SK-N-SH treated with all-trans-retinoic acid at 6 μM for 48 hours (cell line): Measurements from ENCODE around the gene ALPG.

Experiments
- ATAC-seq: fragments of 200-7000 bp; cut with Tn5 transposase; 3 replicates; pipeline ENCODE4 v1.9.1; 2020; ENCODE audit warnings: mild to moderate bottlenecking, moderate library complexity
- ARNTL ChIP-seq: fragments of 450-650 bp; formaldehyde crosslinking; IDR thresholded peaks from 2 replicates; pipeline ENCODE4 v1.5.0; 2020; ENCODE audit warnings: low read depth, mild to moderate bottlenecking, moderate library complexity, borderline replicate concordance
- BACH2 ChIP-seq: fragments of 250-450 bp; sonication (Bioruptor Pico); IDR thresholded peaks from 2 replicates; pipeline ENCODE4 v1.9.0; 2021; ENCODE audit warnings: mild to moderate bottlenecking, borderline replicate concordance
- CSDC2 ChIP-seq: fragments of 250-450 bp; sonication (Bioruptor Pico); IDR thresholded peaks from 2 replicates; pipeline ENCODE4 v1.5.0; 2020; ENCODE audit warnings: mild to moderate bottlenecking, moderate library complexity
- CSRNP3 ChIP-seq: fragments of 250-450 bp; sonication (Bioruptor Pico); IDR thresholded peaks from 2 replicates; pipeline ENCODE4 v1.5.1; 2021; ENCODE audit warnings: mild to moderate bottlenecking, moderate library complexity
- ESRRG ChIP-seq: fragments of 250-450 bp; sonication (Bioruptor Pico); IDR thresholded peaks from 2 replicates; pipeline ENCODE4 v1.6.1; 2021; ENCODE audit warnings: mild to moderate bottlenecking
- GLIS3 ChIP-seq: fragments of 250-450 bp; sonication (Bioruptor Pico); IDR thresholded peaks from 2 replicates; pipeline ENCODE4 v1.5.0; 2020; ENCODE audit warnings: mild to moderate bottlenecking, moderate library complexity
- ISL1 ChIP-seq: fragments of 250-450 bp; sonication (Bioruptor Pico); IDR thresholded peaks from 2 replicates; pipeline ENCODE4 v2.1.2; 2022; ENCODE audit warnings: mild to moderate bottlenecking, moderate library complexity
- OSR1 ChIP-seq: fragments of 250-450 bp; sonication (Bioruptor Pico); IDR thresholded peaks from 2 replicates; pipeline ENCODE4 v1.8.0; 2022; ENCODE audit warnings: moderate library complexity, mild to moderate bottlenecking, inconsistent platforms
- PPARA ChIP-seq: fragments of 250-450 bp; sonication (Bioruptor Pico); IDR thresholded peaks from 2 replicates; pipeline ENCODE4 v1.5.0; 2020; ENCODE audit warnings: mild to moderate bottlenecking, borderline replicate concordance
- RARB ChIP-seq: fragments of 250-450 bp; sonication (Bioruptor Pico); IDR thresholded peaks from 2 replicates; pipeline ENCODE4 v1.8.0; 2021; ENCODE audit warnings: mild to moderate bottlenecking, moderate library complexity
- TCF4 ChIP-seq: fragments of 250-450 bp; sonication (Bioruptor Pico); IDR thresholded peaks from 2 replicates; pipeline ENCODE4 v1.8.0; 2021; ENCODE audit warnings: mild to moderate bottlenecking, moderate library complexity, borderline replicate concordance
- TOX ChIP-seq: fragments of 250-450 bp; sonication (Bioruptor Pico); IDR thresholded peaks from 2 replicates; pipeline ENCODE4 v1.8.0; 2021; ENCODE audit warnings: mild to moderate bottlenecking, moderate library complexity, borderline replicate concordance
- ZC3H10 ChIP-seq: fragments of 250-450 bp; sonication (Bioruptor Pico); IDR thresholded peaks from 2 replicates; pipeline ENCODE4 v1.5.1; 2021; ENCODE audit warnings: mild to moderate bottlenecking, moderate library complexity
- ZFP3 ChIP-seq: fragments of 250-450 bp; sonication (Bioruptor Pico); IDR thresholded peaks from 2 replicates; pipeline ENCODE4 v1.5.0; 2020; ENCODE audit warnings: mild to moderate bottlenecking, moderate library complexity
- ZFP30 ChIP-seq: fragments of 450-650 bp; formaldehyde crosslinking; IDR thresholded peaks from 2 replicates; pipeline ENCODE4 v1.5.0; 2022; ENCODE audit warnings: mild to moderate bottlenecking, moderate library complexity
- ZNF565 ChIP-seq: fragments of 450-650 bp; formaldehyde crosslinking; conservative IDR thresholded peaks from 2 replicates; pipeline ENCODE4 v1.5.0; 2020; ENCODE audit warnings: low read depth, mild to moderate bottlenecking, moderate library complexity
- ZNF70 ChIP-seq: fragments of 450-650 bp; formaldehyde crosslinking; IDR thresholded peaks from 2 replicates; pipeline ENCODE4 v1.5.0; 2020; ENCODE audit warnings: mild to moderate bottlenecking, moderate library complexity
- ZNF8 ChIP-seq: fragments of 450-650 bp; formaldehyde crosslinking; IDR thresholded peaks from 2 replicates; pipeline ENCODE4 v1.5.0; 2020; ENCODE audit warnings: mild to moderate bottlenecking, moderate library complexity
- TF ChIP-seq, protein P1 (sequence below): fragments of 250-450 bp; sonication (Bioruptor Pico); IDR thresholded peaks from 2 replicates; pipeline ENCODE4 v1.5.1; 2020; ENCODE audit warnings: low read depth, mild to moderate bottlenecking, moderate library complexity
- TF ChIP-seq, protein P2 (sequence below): fragments of 250-450 bp; sonication (Bioruptor Pico); IDR thresholded peaks from 2 replicates; pipeline ENCODE4 v1.5.0; 2020; ENCODE audit warnings: mild to moderate bottlenecking, moderate library complexity
- TF ChIP-seq, protein P3 (sequence below): fragments of 250-450 bp; sonication (Bioruptor Pico); IDR thresholded peaks from 2 replicates; pipeline ENCODE4 v1.8.0; 2021; ENCODE audit warnings: low read depth, mild to moderate bottlenecking, moderate library complexity, borderline replicate concordance

The ALPG gene

DNA sequence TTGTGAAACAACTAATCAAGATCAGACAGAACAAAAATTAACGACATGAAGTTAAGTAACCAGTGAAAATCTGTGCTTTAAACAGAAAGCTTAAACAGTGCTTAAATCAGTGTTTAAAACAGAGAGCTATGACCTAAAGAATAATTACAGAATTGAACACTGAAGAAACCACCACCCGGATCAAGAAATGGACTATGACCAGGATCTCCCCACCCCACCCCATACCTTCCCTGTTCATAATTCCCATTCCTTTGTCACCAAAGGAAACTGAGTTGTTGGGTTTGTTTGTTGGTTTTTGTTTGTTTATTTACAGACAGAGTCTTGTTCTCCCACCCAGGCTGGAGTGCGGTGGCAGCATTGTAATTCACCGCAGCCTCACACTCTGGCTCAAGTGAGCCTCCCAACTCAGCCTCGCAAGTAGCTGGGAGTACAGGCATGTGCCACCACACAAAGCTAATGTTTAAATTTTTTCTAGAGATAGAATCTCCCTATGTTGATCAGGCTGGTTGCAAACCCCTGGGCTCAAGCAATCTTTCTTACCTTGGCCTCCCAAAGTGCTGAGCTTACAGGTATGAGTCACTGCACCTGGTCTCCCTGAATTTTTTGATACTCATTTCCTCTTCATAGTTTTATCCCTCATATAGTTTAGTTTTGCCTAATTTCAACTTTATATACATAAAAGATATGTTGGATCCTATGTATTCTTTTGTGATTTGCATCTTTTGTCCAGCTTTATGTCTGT is 8.2 kb upstream of the ALPG start:
- TF ChIP-seq ZNF70 (CRISPR knock-in tag) (no peak), ESRRG (CRISPR knock-in tag) (no peak), ZFP30 (CRISPR knock-in tag) (no peak), TCF4 (no peak), TOX (CRISPR knock-in tag) (no peak), RARB (CRISPR knock-in tag) (no peak), CSDC2 (CRISPR knock-in tag) (no peak), ZC3H10 (no peak), PPARA (CRISPR knock-in tag) (no peak), BACH2 (CRISPR knock-in tag) (no peak), ZFP3 (CRISPR knock-in tag) (no peak), GLIS3 (CRISPR knock-in tag) (no peak), CSRNP3 (CRISPR knock-in tag) (no peak), OSR1 (CRISPR knock-in tag) (no peak), ZNF8 (CRISPR knock-in tag) (no peak), ZNF565 (CRISPR knock-in tag) (no peak)
- TF ChIP-seq, protein P1, sequence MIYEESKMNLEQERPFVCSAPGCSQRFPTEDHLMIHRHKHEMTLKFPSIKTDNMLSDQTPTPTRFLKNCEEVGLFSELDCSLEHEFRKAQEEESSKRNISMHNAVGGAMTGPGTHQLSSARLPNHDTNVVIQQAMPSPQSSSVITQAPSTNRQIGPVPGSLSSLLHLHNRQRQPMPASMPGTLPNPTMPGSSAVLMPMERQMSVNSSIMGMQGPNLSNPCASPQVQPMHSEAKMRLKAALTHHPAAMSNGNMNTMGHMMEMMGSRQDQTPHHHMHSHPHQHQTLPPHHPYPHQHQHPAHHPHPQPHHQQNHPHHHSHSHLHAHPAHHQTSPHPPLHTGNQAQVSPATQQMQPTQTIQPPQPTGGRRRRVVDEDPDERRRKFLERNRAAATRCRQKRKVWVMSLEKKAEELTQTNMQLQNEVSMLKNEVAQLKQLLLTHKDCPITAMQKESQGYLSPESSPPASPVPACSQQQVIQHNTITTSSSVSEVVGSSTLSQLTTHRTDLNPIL, result no peak
- TF ChIP-seq, protein P2, sequence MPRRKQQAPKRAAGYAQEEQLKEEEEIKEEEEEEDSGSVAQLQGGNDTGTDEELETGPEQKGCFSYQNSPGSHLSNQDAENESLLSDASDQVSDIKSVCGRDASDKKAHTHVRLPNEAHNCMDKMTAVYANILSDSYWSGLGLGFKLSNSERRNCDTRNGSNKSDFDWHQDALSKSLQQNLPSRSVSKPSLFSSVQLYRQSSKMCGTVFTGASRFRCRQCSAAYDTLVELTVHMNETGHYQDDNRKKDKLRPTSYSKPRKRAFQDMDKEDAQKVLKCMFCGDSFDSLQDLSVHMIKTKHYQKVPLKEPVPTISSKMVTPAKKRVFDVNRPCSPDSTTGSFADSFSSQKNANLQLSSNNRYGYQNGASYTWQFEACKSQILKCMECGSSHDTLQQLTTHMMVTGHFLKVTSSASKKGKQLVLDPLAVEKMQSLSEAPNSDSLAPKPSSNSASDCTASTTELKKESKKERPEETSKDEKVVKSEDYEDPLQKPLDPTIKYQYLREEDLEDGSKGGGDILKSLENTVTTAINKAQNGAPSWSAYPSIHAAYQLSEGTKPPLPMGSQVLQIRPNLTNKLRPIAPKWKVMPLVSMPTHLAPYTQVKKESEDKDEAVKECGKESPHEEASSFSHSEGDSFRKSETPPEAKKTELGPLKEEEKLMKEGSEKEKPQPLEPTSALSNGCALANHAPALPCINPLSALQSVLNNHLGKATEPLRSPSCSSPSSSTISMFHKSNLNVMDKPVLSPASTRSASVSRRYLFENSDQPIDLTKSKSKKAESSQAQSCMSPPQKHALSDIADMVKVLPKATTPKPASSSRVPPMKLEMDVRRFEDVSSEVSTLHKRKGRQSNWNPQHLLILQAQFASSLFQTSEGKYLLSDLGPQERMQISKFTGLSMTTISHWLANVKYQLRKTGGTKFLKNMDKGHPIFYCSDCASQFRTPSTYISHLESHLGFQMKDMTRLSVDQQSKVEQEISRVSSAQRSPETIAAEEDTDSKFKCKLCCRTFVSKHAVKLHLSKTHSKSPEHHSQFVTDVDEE (CRISPR knock-in tag), result no peak
- ATAC-seq, result no peak

DNA sequence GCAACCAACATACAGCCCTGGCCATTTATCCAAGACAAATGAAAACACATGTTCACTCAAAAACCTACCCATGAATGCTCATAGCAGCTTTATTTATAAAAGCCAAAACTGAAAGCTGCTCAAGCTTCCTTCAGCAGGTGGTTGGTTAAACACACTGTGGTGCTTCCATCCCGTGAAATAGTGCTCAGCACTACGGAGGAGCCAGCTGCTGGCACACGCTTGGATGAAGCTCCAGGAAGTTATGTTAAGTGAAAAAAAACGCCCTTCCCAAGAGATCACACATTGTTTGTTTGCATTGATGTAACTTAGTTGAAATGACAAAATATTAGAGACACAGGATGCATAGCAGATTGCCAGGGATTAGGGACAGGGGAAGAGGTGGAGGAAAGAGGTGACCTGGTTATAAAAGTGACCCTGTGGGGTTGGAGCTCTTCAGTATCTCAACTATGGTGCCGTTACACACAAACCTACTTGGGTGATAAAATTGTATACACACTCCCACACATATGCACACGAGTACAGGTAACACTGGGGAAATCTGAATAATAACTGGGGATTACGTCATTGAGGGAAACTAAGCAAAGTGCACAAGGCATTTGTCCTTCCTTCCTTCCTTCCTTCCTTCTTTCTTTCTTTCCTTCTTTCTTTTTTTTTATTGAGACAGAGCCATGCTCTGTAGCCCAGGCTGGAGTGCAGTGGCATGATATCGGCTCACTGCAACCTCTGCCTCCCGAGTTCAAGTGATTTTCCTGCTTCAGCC is 6.2 kb upstream of the ALPG start:
- TF ChIP-seq ZFP30 (CRISPR knock-in tag) (no peak), ZNF8 (CRISPR knock-in tag) (no peak), RARB (CRISPR knock-in tag) (no peak), ARNTL (no peak), BACH2 (CRISPR knock-in tag) (no peak), OSR1 (CRISPR knock-in tag) (no peak), ESRRG (CRISPR knock-in tag) (no peak), ISL1 (no peak), PPARA (CRISPR knock-in tag) (no peak), TOX (CRISPR knock-in tag) (no peak), TCF4 (no peak)
- TF ChIP-seq, protein P1, result no peak
- TF ChIP-seq, protein P2 (CRISPR knock-in tag), result no peak
- TF ChIP-seq, protein P3, sequence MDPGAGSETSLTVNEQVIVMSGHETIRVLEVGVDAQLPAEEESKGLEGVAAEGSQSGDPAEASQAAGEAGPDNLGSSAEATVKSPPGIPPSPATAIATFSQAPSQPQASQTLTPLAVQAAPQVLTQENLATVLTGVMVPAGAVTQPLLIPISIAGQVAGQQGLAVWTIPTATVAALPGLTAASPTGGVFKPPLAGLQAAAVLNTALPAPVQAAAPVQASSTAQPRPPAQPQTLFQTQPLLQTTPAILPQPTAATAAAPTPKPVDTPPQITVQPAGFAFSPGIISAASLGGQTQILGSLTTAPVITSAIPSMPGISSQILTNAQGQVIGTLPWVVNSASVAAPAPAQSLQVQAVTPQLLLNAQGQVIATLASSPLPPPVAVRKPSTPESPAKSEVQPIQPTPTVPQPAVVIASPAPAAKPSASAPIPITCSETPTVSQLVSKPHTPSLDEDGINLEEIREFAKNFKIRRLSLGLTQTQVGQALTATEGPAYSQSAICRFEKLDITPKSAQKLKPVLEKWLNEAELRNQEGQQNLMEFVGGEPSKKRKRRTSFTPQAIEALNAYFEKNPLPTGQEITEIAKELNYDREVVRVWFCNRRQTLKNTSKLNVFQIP (CRISPR knock-in tag), result no peak
- TF ChIP-seq, all 23 proteins: peak for 0
- ATAC-seq, result no peak
